Glutamatergic neuron (in vitro differentiated cells): ENCODE results near the gene STOML1. TPM values are rescaled to one million over a fixed set of nuclear protein-coding genes. Genes with fewer than 3 reads are reported as not detected.
"Not testable (repeated sequence)": the region's sequence is repeated elsewhere in the genome, so short reads cannot be mapped to it uniquely, and the experiment has no call there.

ENCODE experiments used
- DNase-seq: peaks from one replicate; pipeline ENCODE4 v3.0.0; 2022
- H3K27ac Mint-ChIP-seq: one replicate; pipeline ENCODE4 v1.8.0; 2020; ENCODE audit warnings: mild to moderate bottlenecking, mixed read lengths, inconsistent platforms; ENCODE audit not compliant: unreplicated experiment
- H3K27me3 Mint-ChIP-seq: one replicate; pipeline ENCODE4 v1.8.0; 2020; ENCODE audit warnings: mild to moderate bottlenecking, moderate library complexity, mixed read lengths, inconsistent platforms; ENCODE audit not compliant: unreplicated experiment
- H3K36me3 Mint-ChIP-seq: one replicate; pipeline ENCODE4 v1.8.0; 2020; ENCODE audit warnings: mild to moderate bottlenecking, mixed read lengths, inconsistent platforms; ENCODE audit not compliant: unreplicated experiment
- H3K4me1 Mint-ChIP-seq: one replicate; pipeline ENCODE4 v1.8.0; 2020; ENCODE audit warnings: mild to moderate bottlenecking, low read depth, mixed read lengths, inconsistent platforms; ENCODE audit not compliant: unreplicated experiment
- H3K4me3 Mint-ChIP-seq: one replicate; pipeline ENCODE4 v1.8.0; 2020; ENCODE audit warnings: mild to moderate bottlenecking, mixed read lengths, inconsistent platforms; ENCODE audit not compliant: unreplicated experiment
- H3K9me3 Mint-ChIP-seq: one replicate; pipeline ENCODE4 v1.8.0; 2020; ENCODE audit warnings: mild to moderate bottlenecking, moderate library complexity, mixed read lengths, inconsistent platforms; ENCODE audit not compliant: unreplicated experiment
- total RNA-seq: library from RNA; stranded (reverse); fragmentation: NEBNext Ultra II Directional; extraction: Animal tissue kit (Norgen Biotek cat#: 25700); gene quantifications from one replicate; pipeline ENCODE4 v1.2.1, GENCODE V29; 2021; ENCODE audit not compliant: unreplicated experiment
- TF ChIP-seq, protein P1 (sequence below): fragments of 200-600 bp; sonication (generic); IDR thresholded peaks from one replicate; pipeline ENCODE4 v1.5.0; 2021; ENCODE audit not compliant: partially characterized antibody, unreplicated experiment

Gene STOML1
- total RNA-seq, 1 donor from 2014 or later = 19.5 TPM

DNA sequence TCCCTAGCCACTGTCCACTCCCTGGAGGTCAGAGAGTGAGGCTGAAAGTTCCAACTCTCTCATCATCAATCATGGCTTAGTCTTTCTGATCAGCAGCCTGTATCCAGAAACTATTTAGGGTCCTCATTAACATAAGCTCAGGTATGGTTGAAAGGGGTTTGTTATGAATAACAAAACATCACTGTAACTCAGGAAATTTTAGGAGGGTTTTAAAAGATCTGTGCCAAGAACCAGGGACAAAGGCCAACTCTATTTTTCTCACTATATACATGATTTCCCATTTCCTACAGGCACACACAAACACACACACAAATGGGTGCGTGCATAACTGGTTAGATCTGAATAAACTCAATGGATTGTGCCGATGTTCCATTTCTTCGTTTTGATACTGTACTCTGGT, 23.6 kb downstream of the STOML1 start:
- no peaks in the 10 kb centered on the region for H3K36me3 Mint-ChIP-seq
- no peak overlapping the region for H3K27ac Mint-ChIP-seq
- H3K9me3 Mint-ChIP-seq = no peaks in the 10 kb centered on the region
- TF ChIP-seq, protein P1, sequence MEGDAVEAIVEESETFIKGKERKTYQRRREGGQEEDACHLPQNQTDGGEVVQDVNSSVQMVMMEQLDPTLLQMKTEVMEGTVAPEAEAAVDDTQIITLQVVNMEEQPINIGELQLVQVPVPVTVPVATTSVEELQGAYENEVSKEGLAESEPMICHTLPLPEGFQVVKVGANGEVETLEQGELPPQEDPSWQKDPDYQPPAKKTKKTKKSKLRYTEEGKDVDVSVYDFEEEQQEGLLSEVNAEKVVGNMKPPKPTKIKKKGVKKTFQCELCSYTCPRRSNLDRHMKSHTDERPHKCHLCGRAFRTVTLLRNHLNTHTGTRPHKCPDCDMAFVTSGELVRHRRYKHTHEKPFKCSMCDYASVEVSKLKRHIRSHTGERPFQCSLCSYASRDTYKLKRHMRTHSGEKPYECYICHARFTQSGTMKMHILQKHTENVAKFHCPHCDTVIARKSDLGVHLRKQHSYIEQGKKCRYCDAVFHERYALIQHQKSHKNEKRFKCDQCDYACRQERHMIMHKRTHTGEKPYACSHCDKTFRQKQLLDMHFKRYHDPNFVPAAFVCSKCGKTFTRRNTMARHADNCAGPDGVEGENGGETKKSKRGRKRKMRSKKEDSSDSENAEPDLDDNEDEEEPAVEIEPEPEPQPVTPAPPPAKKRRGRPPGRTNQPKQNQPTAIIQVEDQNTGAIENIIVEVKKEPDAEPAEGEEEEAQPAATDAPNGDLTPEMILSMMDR = no peak
- DNase-seq = no peak
- no peak overlapping the region for H3K4me3 Mint-ChIP-seq
- H3K27me3 Mint-ChIP-seq = no peaks in the 10 kb centered on the region
- H3K4me1 Mint-ChIP-seq = peaks cover 21% of the 10 kb centered on the region

DNA sequence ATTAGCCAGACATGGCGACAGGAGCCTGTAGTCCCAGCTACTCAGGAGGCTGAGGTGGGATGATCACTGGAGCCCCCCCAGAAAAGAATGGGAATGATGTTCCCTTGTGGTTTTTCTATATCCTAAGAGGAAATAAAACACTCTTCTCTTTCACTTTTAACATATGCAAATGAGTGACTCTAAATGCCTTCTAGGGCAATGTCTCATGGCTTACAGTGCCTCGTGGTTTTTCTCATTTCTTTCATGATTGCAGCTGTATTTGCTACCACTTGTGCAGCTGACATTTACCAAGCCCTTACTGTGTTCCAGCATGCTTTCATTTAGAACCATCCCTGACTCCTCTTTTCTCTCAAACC, 26.4 kb downstream of the STOML1 start:
- H3K4me1 Mint-ChIP-seq = peaks cover 25% of the 10 kb centered on the region
- no peaks in the 10 kb centered on the region for H3K9me3 Mint-ChIP-seq
- H3K36me3 Mint-ChIP-seq = no peaks in the 10 kb centered on the region
- H3K27me3 Mint-ChIP-seq = no peaks in the 10 kb centered on the region
- H3K27ac Mint-ChIP-seq = peak overlapping the region; percentile 9
- H3K4me3 Mint-ChIP-seq = peak overlapping the region; percentile 7
- DNase-seq = no peak
- TF ChIP-seq, protein P1 = no peak

DNA sequence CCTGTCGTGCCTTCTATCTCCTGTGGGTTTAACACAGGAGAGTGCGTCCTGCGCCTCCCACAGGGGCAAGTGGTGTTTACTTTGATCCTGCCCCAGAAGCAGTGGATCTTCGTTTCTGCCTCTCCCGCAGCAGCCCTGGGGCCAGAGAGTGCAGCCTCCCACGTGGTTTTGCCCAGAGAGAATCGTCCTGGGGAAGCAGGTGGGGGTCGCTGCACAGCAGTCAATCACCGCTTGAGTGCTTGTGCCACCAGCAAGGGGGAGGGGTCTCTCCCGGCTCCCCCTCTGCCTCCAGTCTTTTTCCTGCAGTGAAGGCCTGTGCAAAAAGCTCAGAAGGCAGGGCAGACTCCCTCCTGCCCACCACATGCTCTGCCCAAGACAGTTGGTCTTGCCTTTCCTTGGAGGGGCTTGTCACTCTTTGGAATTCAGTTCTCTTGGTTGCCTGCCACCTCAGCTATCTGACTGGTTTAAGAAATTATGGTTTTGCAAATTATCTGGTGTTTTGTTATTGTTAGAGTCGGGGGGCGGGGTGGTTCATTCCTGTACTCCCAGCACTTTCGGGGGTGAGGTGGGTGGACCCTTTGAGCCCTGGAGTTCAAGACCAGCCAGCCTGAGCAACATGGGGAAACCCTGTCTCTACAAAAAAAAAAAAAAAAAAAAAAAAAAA, 26.9 kb downstream of the STOML1 start:
- peaks cover 25% of the 10 kb centered on the region for H3K4me1 Mint-ChIP-seq
- H3K27me3 Mint-ChIP-seq = no peaks in the 10 kb centered on the region
- TF ChIP-seq, protein P1 = peak; percentile 66
- no peaks in the 10 kb centered on the region for H3K9me3 Mint-ChIP-seq
- H3K4me3 Mint-ChIP-seq = peak overlapping the region; percentile 42
- peak overlapping the region; percentile 89 for H3K27ac Mint-ChIP-seq
- peak; percentile 76 for DNase-seq
- H3K36me3 Mint-ChIP-seq = no peaks in the 10 kb centered on the region

DNA sequence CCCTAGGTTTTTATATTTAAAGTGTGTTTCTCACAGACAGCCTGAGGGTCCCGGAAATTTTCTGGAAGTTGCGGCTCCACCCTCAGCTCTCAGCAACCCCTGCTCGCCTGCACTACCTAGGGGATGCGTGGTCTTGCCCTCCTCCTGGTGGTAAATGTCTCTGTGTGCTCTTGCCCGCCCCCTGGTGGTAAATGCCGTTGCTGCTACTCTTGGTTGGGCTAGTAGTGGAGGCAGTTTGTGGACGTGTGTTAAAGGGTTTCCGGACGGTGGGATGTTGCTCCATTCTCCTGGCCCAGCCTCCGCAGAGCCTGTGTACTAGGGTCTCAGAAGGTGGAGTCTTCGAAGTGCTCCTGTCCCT, 27.4 kb downstream of the STOML1 start:
- Mint-ChIP-seq H3K9me3 (no peaks in the 10 kb centered on the region), H3K4me1 (peaks cover 25% of the 10 kb centered on the region), H3K36me3 (no peaks in the 10 kb centered on the region), H3K4me3 (peak overlapping the region; percentile 65), H3K27me3 (no peaks in the 10 kb centered on the region), H3K27ac (peak overlapping the region; percentile 89)
- peak; percentile 91 for DNase-seq
- TF ChIP-seq, protein P1 = peak; percentile 94

DNA sequence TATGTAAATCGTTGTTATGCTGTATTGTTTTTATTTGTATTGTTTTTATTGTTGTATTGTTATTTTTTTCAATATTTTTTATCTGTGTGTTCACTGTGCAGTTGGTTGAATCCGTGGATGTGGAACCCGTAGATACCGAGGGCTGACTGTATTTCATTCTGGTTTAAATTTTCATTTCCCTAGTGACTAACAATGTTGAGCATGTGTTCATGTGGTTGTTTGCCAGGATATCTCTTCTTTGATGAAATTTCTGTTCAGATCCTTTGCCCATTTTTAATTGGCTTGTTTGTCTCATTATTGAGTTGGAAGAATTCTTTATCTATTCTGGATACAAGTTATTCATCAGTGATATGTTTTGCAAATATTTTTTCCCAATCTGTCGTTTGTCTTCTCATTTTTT, 29.7 kb downstream of the STOML1 start:
- Mint-ChIP-seq H3K4me1 (peaks cover 25% of the 10 kb centered on the region), H3K27ac (peak overlapping the region; percentile 30), H3K4me3 (no peak overlapping the region), H3K36me3 (no peaks in the 10 kb centered on the region), H3K27me3 (peaks cover 2% of the 10 kb centered on the region), H3K9me3 (no peaks in the 10 kb centered on the region)
- no peak for DNase-seq
- TF ChIP-seq, protein P1 = no peak

DNA sequence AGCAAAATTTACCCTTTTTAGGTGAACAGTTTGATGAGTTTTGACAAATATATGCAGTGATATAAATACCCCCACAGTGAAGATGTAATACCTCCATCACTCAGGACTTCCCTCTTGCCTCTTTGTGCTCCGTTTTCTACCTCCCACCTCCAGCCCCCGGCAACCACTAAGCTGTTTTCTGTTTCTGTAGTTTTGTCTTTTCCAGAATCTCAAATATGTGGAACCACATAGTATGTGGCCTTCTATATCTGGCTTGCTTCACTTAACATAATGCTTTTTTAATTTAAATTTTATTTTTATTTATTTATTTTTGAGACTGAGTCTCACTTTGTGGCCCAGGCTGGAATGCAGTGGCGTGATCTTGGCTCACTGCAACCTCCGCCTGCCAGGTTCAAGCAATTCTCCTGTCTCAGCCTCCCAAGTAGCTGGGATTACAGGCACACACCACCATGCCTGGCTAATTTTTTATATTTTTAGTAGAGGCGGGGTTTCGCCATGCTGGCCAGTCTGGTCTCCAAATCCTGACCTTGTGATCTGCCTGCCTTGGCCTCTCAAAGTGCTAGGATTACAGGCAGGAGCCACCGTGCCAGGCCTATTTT, 31.5 kb downstream of the STOML1 start:
- not testable (repeated sequence) for H3K27ac Mint-ChIP-seq, H3K36me3 Mint-ChIP-seq, H3K4me3 Mint-ChIP-seq, H3K27me3 Mint-ChIP-seq, H3K9me3 Mint-ChIP-seq, DNase-seq
- H3K4me1 Mint-ChIP-seq = peaks cover 18% of the 10 kb centered on the region
